Heart left ventricle (tissue), 16 donors: ENCODE results near the gene ADGRB3. TPM values are rescaled to one million over a fixed set of nuclear protein-coding genes. Genes with fewer than 3 reads are reported as not detected.
A peak's percentile ranks its signal among the peaks of the same experiment; 100 is the strongest.

Experiments
- ATAC-seq, 4 donors: fragments of 200-7000 bp; cut with Tn5 transposase; one replicate each; pipeline ENCODE4 v1.9.1; 2020 to 2022; ENCODE audit warnings: moderate library complexity in 4 of 4, mild to moderate bottlenecking in 3 of 4, moderate number of reproducible peaks in 1 of 4
- DNase-seq, 5 donors: peaks; one replicate each; pipeline ENCODE4 v3.0.0-alpha.2; 2020
- H3K27ac ChIP-seq, 12 donors: fragments of 200-600 bp; sonication (generic) in 4 of 12; one replicate each; pipeline versions ENCODE4 v1.5.0 to v1.8.0; 2016 to 2022; ENCODE audit warnings: mild to moderate bottlenecking in 2 of 12
- H3K27me3 ChIP-seq, 9 donors: fragments of 200-600 bp; sonication (generic) in 2 of 9; one replicate each; pipeline versions ENCODE4 v1.5.1 to v1.8.0; 2016 to 2022; ENCODE audit warnings: mild to moderate bottlenecking in 3 of 9
- H3K36me3 ChIP-seq, 9 donors: fragments of 200-600 bp; sonication (generic) in 2 of 9; one replicate each; pipeline versions ENCODE4 v1.5.0 to v1.8.0; 2018 to 2022; ENCODE audit warnings: mild to moderate bottlenecking in 2 of 9
- H3K4me1 ChIP-seq, 12 donors: fragments of 200-600 bp; sonication (generic) in 4 of 12; one replicate each; pipeline versions ENCODE4 v1.5.0 to v1.8.0; 2016 to 2022; ENCODE audit warnings: mild to moderate bottlenecking in 3 of 12
- H3K4me3 ChIP-seq, 12 donors: fragments of 200-600 bp; sonication (generic) in 4 of 12; one replicate each; pipeline versions ENCODE4 v1.5.0 to v1.8.0; 2017 to 2022; ENCODE audit warnings: mild to moderate bottlenecking in 9 of 12, moderate library complexity in 4 of 12
- H3K9me3 ChIP-seq, 12 donors: fragments of 200-600 bp; sonication (generic) in 4 of 12; one replicate each; pipeline versions ENCODE4 v1.5.0 to v1.8.0; 2016 to 2022; ENCODE audit warnings: mild to moderate bottlenecking in 1 of 12
- POLR2A ChIP-seq, 2 donors: fragments of 450-650 bp; IDR thresholded peaks; one replicate each; pipeline ENCODE4 v1.6.1; 2017; ENCODE audit warnings: antibody characterized with exemption in 2 of 2, mild to moderate bottlenecking in 2 of 2, moderate library complexity in 2 of 2
- WGBS, 4 donors: extraction: QIAGEN DNeasy Blood & Tissue Kit in 2 of 4; methylation state at CpG; one replicate each; pipeline versions ENCODE4 v1.1.5 to v1.1.7; 2013 to 2018; 5-methylcytosine and 5-hydroxymethylcytosine counted together
- intact Hi-C, 10 donors: fragments of 100-400 bp; cut with DNase I; formaldehyde crosslinking; loops; one replicate each; pipeline versions ENCODE4 v1.11.1 to v1.14.2; 2022
- long read RNA-seq, 3 donors: library from polyadenylated mRNA; unstranded; transcript quantifications; one replicate each; pipeline ENCODE4 v2.0.0, GENCODE V29; 2020 to 2021
- polyA plus RNA-seq, 2 donors: library from polyadenylated mRNA; stranded (reverse); fragments of 200-250 nt; gene quantifications; one replicate each; pipeline ENCODE4 v1.2.3, GENCODE V29; 2013
- total RNA-seq, 9 donors: library from RNA; depleted of rRNA in 2 of 9; stranded (reverse); fragments of >200 nt in 2 of 9; fragmentation: NEBNext Ultra II Directional in 3 of 9; extraction: Animal tissue kit (Norgen Biotek cat#: 25700) in 3 of 9; gene quantifications; one replicate each; pipeline versions ENCODE4 v1.1.0 to v1.2.4, GENCODE V29; 2016 to 2023
- TF ChIP-seq, protein P1 (sequence below), 12 donors: fragments of 200-600 bp; sonication (generic) in 4 of 12; IDR thresholded peaks; one replicate each; pipeline versions ENCODE4 v1.5.0 to v1.8.0; 2018 to 2022; ENCODE audit warnings: antibody characterized with exemption in 12 of 12, mild to moderate bottlenecking in 5 of 12
- donor health status: ischemic (EF 13 %, LVEDD 7.1; RV severe dilation, severe dysfunction).
- donor health status: healthy with polysubstance abuse.
- donor health status: DM: no; HTN: yes; CAD: no.
- donor health status: DM: no; HTN: no; CAD: no.
- donor health status: ischemic (EF 25% LVEDD 6.9; RV normal size, moderate dysfunction).
- donor health status: ischemic (EF 25% LVEDD 5.7; RV mildly dilated, moderate dysfunction).
- donor health status: healthy.
- donor health status: DM: yes; HTN: yes; CAD: no.
- donor health status: ischemic (EF 35%, LVEDD 5.7; RV mildly dilated, moderate dysfunction).
- donor health status: nonischemic (EF 11% LVEDD 7.7; RV severe dilation, severe dysfunction).
- donor health status: DM: yes; HTN: yes; CAD: no.
- donor health status: PGD.
- donor health status: ischemic (EF 29% LVEDD 5.4; RV normal size, mild dysfunction).
- donor health status: nonischemic (EF 23%, LVEDD 6.1; RV moderate dilation, normal function).

Gene ADGRB3
- total RNA-seq (1 to 10 TPM in 6 of 9 donors, under 1 TPM in 3; 0.51 to 2.5 (median 1.1) TPM), polyA plus RNA-seq (under 1 TPM; 0.57 to 0.67 TPM)
- long read RNA-seq, donor 1, partial matches to known transcripts: 1 of 1 reads
- long read RNA-seq, donor 1, other reads (novel, unspliced or antisense): 0 of 1 reads
- long read RNA-seq, donor 2, partial matches to known transcripts: 0 of 1 reads
- long read RNA-seq, donor 2, other reads (novel, unspliced or antisense): 1 of 1 reads
- long read RNA-seq, donor 3: 0 reads

DNA sequence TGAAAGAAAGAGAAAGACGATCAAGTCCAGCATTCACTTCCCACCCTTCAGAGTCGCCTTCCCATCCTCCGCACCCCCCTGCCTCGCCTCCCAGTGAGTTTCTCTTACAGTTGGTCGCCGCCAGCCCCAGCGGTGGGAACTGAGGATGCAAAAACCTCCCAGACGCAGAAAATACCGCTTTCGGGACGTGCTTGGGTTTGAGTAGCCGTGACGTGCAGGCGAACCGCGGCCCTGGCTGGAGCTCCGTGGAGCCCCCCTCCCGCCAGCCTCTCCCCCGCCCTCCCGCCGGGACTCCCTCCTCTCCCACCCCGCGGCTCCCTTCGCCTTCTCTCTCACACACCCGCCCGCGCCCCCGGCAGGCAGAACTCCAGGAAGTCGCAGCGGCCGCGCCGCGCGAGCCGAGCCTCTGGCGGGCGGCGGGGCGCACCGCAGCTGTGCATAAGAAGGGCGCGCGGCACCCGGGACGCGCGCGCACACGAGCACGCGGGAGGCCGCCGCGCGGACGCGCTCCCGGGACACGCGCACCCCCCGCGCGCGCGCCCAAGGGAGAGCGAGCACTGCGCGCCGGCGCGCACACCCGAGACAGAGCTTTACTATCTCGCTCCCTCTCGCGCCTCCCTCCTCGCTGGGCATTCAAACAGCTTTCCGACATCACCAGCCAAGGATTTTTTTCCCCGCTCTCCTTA lies at the start of gene ADGRB3:
TSS of gene ADGRB3 (plus strand) at position 557 of the 686 bp plus-strand sequence. CDS start 3,394 bp downstream, outside the sequence.
- Histone ChIP-seq H3K27me3 (peaks cover 0 to 21% (median 17%) of the 10 kb centered on the region in 9 donors), H3K9me3 (no peaks in the 10 kb centered on the region), H3K27ac (peak within 1 kb of the TSS; percentile 37 to 85 (median 74)), H3K36me3 (no peaks in the 10 kb centered on the region), H3K4me1 (peaks cover 0 to 21% (median 0%) of the 10 kb centered on the region in 12 donors), H3K4me3 (peak within 1 kb of the TSS; percentile 33 to 77 (median 69))
- intact Hi-C loops: loop anchor here in 8 of 10 donors (5.0 to 10.0 kb wide), 6 partner anchors 127 to 1480 kb away; no protein-coding TSS in a partner anchor
- TF ChIP-seq POLR2A (IDR thresholded peaks at IDR 0.05): peak in 1 of 2 donors; percentile 41
- TF ChIP-seq, protein P1, sequence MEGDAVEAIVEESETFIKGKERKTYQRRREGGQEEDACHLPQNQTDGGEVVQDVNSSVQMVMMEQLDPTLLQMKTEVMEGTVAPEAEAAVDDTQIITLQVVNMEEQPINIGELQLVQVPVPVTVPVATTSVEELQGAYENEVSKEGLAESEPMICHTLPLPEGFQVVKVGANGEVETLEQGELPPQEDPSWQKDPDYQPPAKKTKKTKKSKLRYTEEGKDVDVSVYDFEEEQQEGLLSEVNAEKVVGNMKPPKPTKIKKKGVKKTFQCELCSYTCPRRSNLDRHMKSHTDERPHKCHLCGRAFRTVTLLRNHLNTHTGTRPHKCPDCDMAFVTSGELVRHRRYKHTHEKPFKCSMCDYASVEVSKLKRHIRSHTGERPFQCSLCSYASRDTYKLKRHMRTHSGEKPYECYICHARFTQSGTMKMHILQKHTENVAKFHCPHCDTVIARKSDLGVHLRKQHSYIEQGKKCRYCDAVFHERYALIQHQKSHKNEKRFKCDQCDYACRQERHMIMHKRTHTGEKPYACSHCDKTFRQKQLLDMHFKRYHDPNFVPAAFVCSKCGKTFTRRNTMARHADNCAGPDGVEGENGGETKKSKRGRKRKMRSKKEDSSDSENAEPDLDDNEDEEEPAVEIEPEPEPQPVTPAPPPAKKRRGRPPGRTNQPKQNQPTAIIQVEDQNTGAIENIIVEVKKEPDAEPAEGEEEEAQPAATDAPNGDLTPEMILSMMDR (IDR thresholded peaks at IDR 0.05): peak in 5 of 12 donors; percentile 4 to 33 (median 20)
- ATAC-seq (peak; percentile 84 to 97 (median 93)), DNase-seq (peak; percentile 83 to 91 (median 85))
- WGBS, 4 donors: 0 to 1% (median 0%) methylated on average over 17 to 79 of the region's 79 CpGs

DNA sequence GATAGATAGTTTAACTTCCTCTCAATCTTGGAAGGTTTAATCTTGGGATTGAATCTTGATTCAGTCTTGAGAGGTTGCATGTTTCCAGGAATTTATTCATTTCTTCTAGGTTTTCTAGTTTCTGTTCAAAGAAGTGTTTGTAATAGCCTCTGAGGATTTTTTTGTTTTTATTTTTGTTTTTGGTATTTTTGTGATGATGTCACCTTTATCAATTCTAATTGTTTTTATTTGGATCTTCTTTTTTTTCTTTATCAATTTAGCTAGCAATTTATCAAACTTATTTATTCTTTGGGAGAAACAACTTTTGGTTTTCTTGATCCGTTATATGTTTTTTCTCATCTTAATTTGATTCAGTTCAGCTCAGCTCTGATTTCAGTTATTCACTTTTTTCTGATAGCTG lies 41.5 kb upstream of the ADGRB3 start:
- H3K4me1 ChIP-seq: no peaks in the 10 kb centered on the region
- H3K36me3 ChIP-seq: no peaks in the 10 kb centered on the region
- DNase-seq (no peak), ATAC-seq (no peak)
- no peaks in the 10 kb centered on the region for H3K27me3 ChIP-seq
- H3K4me3 ChIP-seq: no peak overlapping the region
- H3K9me3 ChIP-seq: peaks cover 0 to 22% (median 0%) of the 10 kb centered on the region in 12 donors
- WGBS, 4 donors: 78 to 96% (median 93%) methylated on average over 1 of the region's 1 CpG
- no peak overlapping the region for H3K27ac ChIP-seq
- intact Hi-C loops: no loop called here
- TF ChIP-seq, protein P1 (IDR thresholded peaks at IDR 0.05): no peak
- no peak for TF ChIP-seq POLR2A (IDR thresholded peaks at IDR 0.05)

DNA sequence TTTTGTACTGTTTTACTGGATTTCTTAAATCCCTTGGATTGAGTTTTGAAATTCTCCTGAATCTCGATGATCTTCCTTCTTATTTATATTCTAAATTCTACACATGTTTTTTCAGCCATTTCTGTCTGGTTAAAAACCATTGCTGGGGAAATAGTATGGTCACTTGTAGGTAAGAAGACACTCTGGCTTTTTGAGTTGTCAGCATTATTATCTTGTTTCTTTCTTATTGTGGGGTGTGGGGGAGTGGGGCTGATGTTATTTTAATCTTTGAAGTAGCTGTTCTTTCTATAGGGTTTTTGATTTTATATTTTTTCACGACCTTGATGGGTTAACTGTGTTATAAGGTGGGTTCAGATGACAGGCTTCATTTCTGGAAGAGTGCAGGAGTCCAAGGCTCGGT lies 37.4 kb upstream of the ADGRB3 start:
- intact Hi-C loops: no loop called here
- Histone ChIP-seq H3K27ac (no peak overlapping the region), H3K4me3 (no peak overlapping the region), H3K4me1 (no peaks in the 10 kb centered on the region), H3K9me3 (peaks cover 0 to 11% (median 0%) of the 10 kb centered on the region in 12 donors), H3K36me3 (no peaks in the 10 kb centered on the region), H3K27me3 (no peaks in the 10 kb centered on the region)
- no peak for DNase-seq
- ATAC-seq: no peak
- WGBS, 4 donors: 43 to 51% (median 48%) methylated on average over 3 of the region's 3 CpGs
- TF ChIP-seq, protein P1 (IDR thresholded peaks at IDR 0.05): no peak
- TF ChIP-seq POLR2A (IDR thresholded peaks at IDR 0.05): no peak

DNA sequence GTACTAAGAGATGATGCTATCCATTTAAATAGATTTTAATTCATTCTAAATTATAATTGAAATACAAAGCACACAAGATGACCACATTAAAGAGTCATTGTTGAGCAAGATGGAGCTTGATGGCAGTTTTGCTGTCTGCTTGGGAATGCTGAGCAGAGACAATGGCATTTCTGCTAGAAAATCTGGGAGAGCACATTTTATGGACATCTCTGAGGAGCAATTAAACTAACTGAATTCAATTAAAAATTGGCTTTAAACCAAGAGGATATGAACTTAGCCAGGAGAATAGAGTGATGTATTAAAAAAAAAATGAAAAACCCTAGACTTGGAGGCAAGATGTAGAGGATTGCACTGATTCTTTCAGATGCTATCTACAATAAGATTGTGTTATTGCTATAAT lies 19.1 kb upstream of the ADGRB3 start:
- DNase-seq (no peak), ATAC-seq (no peak)
- H3K27ac ChIP-seq: no peak overlapping the region
- TF ChIP-seq POLR2A (IDR thresholded peaks at IDR 0.05): no peak
- TF ChIP-seq, protein P1 (IDR thresholded peaks at IDR 0.05): no peak
- H3K36me3 ChIP-seq: no peaks in the 10 kb centered on the region
- no peak overlapping the region for H3K4me3 ChIP-seq
- no peaks in the 10 kb centered on the region for H3K4me1 ChIP-seq
- H3K9me3 ChIP-seq: no peaks in the 10 kb centered on the region
- H3K27me3 ChIP-seq: no peaks in the 10 kb centered on the region
- intact Hi-C loops: no loop called here
